Measurements from ENCODE around the gene LRRC1.

The LRRC1 gene

DNA sequence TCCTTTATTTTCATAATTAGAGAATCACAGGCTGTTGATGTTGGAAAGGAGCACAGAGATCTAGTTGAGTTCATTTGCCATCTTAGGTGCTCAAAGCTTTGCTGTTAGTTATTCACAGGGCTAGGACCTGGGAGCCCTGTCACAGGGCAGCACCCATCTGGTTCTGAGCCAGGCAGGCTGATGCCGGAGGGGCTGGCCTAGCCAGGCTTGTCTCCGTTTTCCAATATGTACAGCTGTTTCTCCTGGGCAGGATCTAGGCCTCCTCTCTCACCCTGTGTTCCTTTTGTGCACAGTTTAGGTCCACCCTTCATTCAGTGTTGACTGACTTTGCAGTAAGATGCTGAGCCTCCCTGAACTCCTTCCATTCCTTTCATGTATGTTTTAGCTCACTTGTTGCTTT, 33.4 kb downstream of the LRRC1 start:
- DNase-seq (ENCODE audit: low read depth) = no peak
- H3K4me3 ChIP-seq (ENCODE audit: low read length) = no peak overlapping the region
- TF ChIP-seq, protein P1, sequence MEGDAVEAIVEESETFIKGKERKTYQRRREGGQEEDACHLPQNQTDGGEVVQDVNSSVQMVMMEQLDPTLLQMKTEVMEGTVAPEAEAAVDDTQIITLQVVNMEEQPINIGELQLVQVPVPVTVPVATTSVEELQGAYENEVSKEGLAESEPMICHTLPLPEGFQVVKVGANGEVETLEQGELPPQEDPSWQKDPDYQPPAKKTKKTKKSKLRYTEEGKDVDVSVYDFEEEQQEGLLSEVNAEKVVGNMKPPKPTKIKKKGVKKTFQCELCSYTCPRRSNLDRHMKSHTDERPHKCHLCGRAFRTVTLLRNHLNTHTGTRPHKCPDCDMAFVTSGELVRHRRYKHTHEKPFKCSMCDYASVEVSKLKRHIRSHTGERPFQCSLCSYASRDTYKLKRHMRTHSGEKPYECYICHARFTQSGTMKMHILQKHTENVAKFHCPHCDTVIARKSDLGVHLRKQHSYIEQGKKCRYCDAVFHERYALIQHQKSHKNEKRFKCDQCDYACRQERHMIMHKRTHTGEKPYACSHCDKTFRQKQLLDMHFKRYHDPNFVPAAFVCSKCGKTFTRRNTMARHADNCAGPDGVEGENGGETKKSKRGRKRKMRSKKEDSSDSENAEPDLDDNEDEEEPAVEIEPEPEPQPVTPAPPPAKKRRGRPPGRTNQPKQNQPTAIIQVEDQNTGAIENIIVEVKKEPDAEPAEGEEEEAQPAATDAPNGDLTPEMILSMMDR (conservative IDR thresholded peaks at IDR 0.05; ENCODE audit: low read length) = no peak

DNA sequence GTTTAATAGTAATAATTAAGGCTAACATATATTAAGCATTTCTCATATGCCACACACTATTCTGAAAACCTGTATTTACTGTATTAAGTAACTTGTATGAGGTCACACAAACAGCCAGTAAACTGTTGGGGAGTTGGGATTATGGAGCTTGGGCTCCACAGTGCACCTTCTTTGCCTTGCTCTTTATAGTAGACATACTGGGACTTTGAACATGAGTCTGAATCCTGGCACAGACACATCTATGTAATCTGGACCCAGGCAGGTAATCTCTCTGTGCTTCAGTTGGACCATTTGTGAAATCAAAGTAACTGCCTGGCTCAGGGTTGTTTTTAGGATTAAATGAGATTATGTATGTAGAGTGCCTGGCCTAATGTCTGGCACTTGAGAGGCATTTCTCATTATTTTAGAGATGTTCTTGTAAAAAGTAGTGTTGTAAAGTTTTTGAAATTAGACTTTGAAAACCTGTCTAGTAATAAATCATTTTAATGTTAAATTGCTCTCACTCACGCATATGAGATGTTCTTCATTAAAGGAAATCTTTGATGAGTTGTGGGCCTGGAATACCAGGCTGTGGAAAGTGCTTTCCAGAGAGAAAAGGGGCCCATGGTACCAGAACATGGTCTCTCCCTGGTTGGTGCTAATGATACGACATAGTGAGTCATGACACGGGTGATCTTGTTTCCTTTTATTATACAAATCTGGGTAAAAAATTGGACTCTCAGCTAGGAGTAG, 34.3 kb downstream of the LRRC1 start:
- H3K4me3 ChIP-seq (ENCODE audit: low read length) = no peak overlapping the region
- TF ChIP-seq, protein P1 (conservative IDR thresholded peaks at IDR 0.05; ENCODE audit: low read length) = no peak
- DNase-seq (ENCODE audit: low read depth) = no peak

DNA sequence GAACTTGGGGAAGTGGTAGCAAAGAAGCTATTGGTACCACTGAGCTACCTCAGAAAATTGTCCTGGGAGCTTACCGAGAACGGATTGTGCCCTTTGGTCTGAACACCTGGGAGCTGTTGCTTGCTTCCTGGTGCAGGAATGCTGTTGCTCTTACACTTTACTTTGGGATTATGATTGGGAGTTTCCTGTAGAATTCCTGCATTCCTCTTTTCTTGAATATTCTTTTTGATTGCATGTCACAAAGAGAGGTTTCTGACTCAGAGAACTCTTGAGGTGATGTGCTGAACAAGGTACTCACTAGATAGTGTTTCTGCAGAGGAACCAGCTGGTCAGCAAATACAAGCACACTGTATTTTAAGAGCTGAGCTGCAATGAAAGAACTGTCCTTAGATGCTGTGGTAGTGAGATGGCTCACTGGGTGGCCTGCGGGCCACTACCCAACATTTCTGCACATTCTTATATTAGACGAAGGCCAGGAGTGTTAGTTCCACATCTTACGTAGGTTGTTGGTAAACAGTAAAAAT, 35.0 kb downstream of the LRRC1 start:
- TF ChIP-seq, protein P1 (conservative IDR thresholded peaks at IDR 0.05; ENCODE audit: low read length) = no peak

GRCh38 chr6:53830366-53830765, 35.6 kb downstream of the LRRC1 start:
- DNase-seq (ENCODE audit: low read depth) = peak; percentile 8
- TF ChIP-seq, protein P1 (conservative IDR thresholded peaks at IDR 0.05; ENCODE audit: low read length) = no peak
- H3K4me3 ChIP-seq (ENCODE audit: low read length) = no peak overlapping the region

More for the DNA sequence above, 35.0 kb downstream of the LRRC1 start:
- DNase-seq (ENCODE audit: low read depth) = no peak
- no peak overlapping the region for H3K4me3 ChIP-seq (ENCODE audit: low read length)

GRCh38 chr6:53831081-53831869, 36.5 kb downstream of the LRRC1 start:
- no peak overlapping the region for H3K4me3 ChIP-seq (ENCODE audit: low read length)
- no peak for DNase-seq (ENCODE audit: low read depth)
- TF ChIP-seq, protein P1 (conservative IDR thresholded peaks at IDR 0.05; ENCODE audit: low read length) = no peak

DNA sequence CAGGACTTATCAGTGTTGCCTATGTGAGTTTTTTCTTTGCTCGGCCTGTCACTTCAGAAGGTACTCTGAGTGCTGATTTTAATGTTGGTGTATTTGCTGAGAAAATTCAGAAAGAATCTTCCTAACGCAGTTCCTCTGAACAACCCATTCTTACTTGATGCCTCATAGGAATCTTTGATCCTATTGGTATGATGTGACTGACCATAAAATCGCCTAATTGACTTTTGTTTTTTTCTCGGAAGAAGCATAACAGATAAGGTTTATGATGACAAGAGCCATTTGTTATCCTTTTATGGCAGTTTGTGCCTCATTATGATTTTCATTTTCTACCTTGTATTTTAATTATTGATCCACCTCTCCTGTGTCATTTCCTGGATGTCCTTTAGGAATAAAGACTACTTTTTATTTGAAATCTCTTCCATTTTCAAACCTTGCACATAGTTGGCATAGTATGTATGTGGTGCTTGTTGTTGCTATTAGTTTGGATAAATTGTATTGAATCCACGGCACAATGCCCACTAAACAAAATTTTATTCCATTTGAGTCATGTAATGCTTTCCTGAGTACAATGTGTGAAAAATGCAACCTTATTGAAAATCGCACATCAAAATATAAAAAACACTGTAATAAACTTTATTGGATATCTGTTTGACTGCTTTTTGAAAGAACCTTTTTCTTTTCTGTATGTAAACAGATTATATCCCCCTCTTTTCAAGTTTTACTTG, 37.3 kb downstream of the LRRC1 start:
- no peak overlapping the region for H3K4me3 ChIP-seq (ENCODE audit: low read length)
- DNase-seq (ENCODE audit: low read depth) = no peak
- TF ChIP-seq, protein P1 (conservative IDR thresholded peaks at IDR 0.05; ENCODE audit: low read length) = no peak

Measured in AG10803 (cell line).